ENCODE data around the gene SIGLECL1.

DNA sequence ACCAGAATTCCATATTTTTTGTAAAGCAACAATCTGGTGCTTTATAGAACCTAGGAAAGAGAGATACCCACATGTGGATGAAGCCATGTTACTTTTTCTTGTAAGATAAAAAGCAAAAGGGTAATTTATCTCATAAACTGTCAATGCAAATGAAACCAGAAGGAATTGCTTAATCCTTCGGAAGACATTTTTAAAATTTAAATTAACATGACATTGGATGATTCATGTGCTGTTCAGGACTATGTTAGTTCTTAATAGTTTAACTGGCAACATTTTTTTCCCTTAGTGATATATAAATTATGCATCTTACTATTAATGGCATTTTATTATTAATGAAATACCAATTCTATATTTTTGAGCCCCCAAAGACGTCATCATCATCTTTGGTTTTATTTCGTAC is 34.8 kb downstream of the SIGLECL1 start:
- TF ChIP-seq CTCF (IDR thresholded peaks at IDR 0.05; ENCODE audit: low read depth, low read length): no peak
- no peak for TF ChIP-seq EZH2phosphoT487 (IDR thresholded peaks at IDR 0.05; ENCODE audit: low read depth)
